Right cardiac atrium (tissue), 5 donors: ENCODE data around the gene CCDC82. TPM values are rescaled to one million over a fixed set of nuclear protein-coding genes. Genes with fewer than 3 reads are reported as not detected.
A peak's percentile ranks its signal among the peaks of the same experiment; 100 is the strongest.
"Not testable (repeated sequence)": the region's sequence is repeated elsewhere in the genome, so short reads cannot be mapped to it uniquely, and the experiment has no call there.

Experiments used
- ATAC-seq, 2 donors: fragments of 200-7000 bp; cut with Tn5 transposase; one replicate each; pipeline versions ENCODE4 v1.8.0 to v1.9.1; 2020; ENCODE audit warnings: moderate library complexity in 2 of 2, mild to moderate bottlenecking in 1 of 2
- DNase-seq, 3 donors: peaks; one replicate each; pipeline ENCODE4 v3.0.0-alpha.2; 2020
- H3K27ac ChIP-seq: one replicate; pipeline ENCODE4 v1.5.1; 2013; ENCODE audit warnings: mild to moderate bottlenecking, low read length, control low read depth, moderate library complexity
- H3K27me3 ChIP-seq: one replicate; pipeline ENCODE4 v1.6.1; 2013; ENCODE audit not compliant: control insufficient read depth, insufficient read depth
- H3K4me1 ChIP-seq: one replicate; pipeline ENCODE4 v1.6.1; 2013; ENCODE audit warnings: low read length; ENCODE audit not compliant: control insufficient read depth, insufficient read depth
- H3K4me3 ChIP-seq: one replicate; pipeline ENCODE4 v1.5.1; 2013; ENCODE audit warnings: low read length, control low read depth
- H3K9me3 ChIP-seq: one replicate; pipeline ENCODE4 v1.6.1; 2013; ENCODE audit warnings: low read length; ENCODE audit not compliant: control insufficient read depth
- WGBS: extraction: QIAGEN DNeasy Blood & Tissue Kit; methylation state at CpG from one replicate; pipeline ENCODE4 v1.1.7; 2013; 5-methylcytosine and 5-hydroxymethylcytosine counted together
- intact Hi-C, 4 donors: fragments of 100-400 bp; cut with DNase I; formaldehyde crosslinking; loops; one replicate each; pipeline versions ENCODE4 v1.11.0 to v1.14.0; 2022 to 2023
- long read RNA-seq, 4 donors: library from polyadenylated mRNA; unstranded; transcript quantifications; one replicate each; pipeline ENCODE4 v2.0.0, GENCODE V29; 2020 to 2021
- polyA plus RNA-seq: library from polyadenylated mRNA; stranded (reverse); fragments of 200-250 nt; gene quantifications from one replicate; pipeline ENCODE4 v1.2.3, GENCODE V29; 2013
- total RNA-seq, 4 donors: library from RNA; stranded (reverse); fragmentation: NEBNext Ultra II Directional; extraction: Animal tissue kit (Norgen Biotek cat#: 25700); gene quantifications; one replicate each; pipeline ENCODE4 v1.2.1, GENCODE V29; 2021
- donor health status: healthy with polysubstance abuse.
- donor health status: DM: no; HTN: yes; CAD: no.
- donor health status: DM: no; HTN: no; CAD: no.
- donor health status: DM: no; HTN: yes; CAD: no; lungs with severe emphysema.
- donor health status: DM: yes; HTN: yes; CAD: no.

The CCDC82 gene
- 10 to 100 TPM; 17.2 to 23.1 (median 18.5) TPM for total RNA-seq
- 23.1 TPM for polyA plus RNA-seq
- long read RNA-seq, donor 1, full-length matches to known transcripts = 38 of 42 reads
- long read RNA-seq, donor 1, partial matches to known transcripts = 2 of 42 reads
- long read RNA-seq, donor 1, other reads (novel, unspliced or antisense) = 2 of 42 reads
- long read RNA-seq, donor 2, transcript CCDC82-218 (10 exons, 2,754 nt) = major isoform, 5 of 9 reads
- long read RNA-seq, donor 2, partial matches to known transcripts = 0 of 9 reads
- long read RNA-seq, donor 2, other reads (novel, unspliced or antisense) = 3 of 9 reads
- long read RNA-seq, donor 3, full-length matches to known transcripts = 54 of 79 reads
- long read RNA-seq, donor 3, partial matches to known transcripts = 4 of 79 reads
- long read RNA-seq, donor 3, other reads (novel, unspliced or antisense) = 21 of 79 reads
- long read RNA-seq, donor 4, transcript CCDC82-218 (10 exons, 2,754 nt) = major isoform, 7 of 17 reads
- long read RNA-seq, donor 4, partial matches to known transcripts = 0 of 17 reads
- long read RNA-seq, donor 4, other reads (novel, unspliced or antisense) = 8 of 17 reads

- H3K27ac ChIP-seq = peak within 1 kb of the TSS; percentile 69
- H3K4me3 ChIP-seq = peak within 1 kb of the TSS; percentile 93
- no peaks in the 10 kb centered on the region for H3K27me3 ChIP-seq
- no peaks in the 10 kb centered on the region for H3K9me3 ChIP-seq
- ATAC-seq = peak; percentile 100
- WGBS = under 1% methylated on average over 53 of the region's 53 CpGs
- DNase-seq = peak; percentile 96 to 99 (median 98)
- no peaks in the 10 kb centered on the region for H3K4me1 ChIP-seq
- intact Hi-C loops = loop anchor here in 2 of 4 donors (10.0 kb wide), 1 partner anchor 555 kb away; no protein-coding TSS in a partner anchor
Observed at GRCh38 chr11:96389720-96390487, at the start of gene CCDC82, which contains the start of gene JRKL. CCDC82 (minus strand) TSS chr11:96389912; CDS start chr11:96384747, 5,165 bp downstream. JRKL (plus strand) TSS chr11:96390013; CDS start chr11:96390650, 637 bp downstream.

GRCh38 chr11:96432654-96433053 lies 42.9 kb upstream of the CCDC82 start:
- H3K4me3 ChIP-seq, intact Hi-C loops, H3K27me3 ChIP-seq, DNase-seq, ATAC-seq, H3K9me3 ChIP-seq, H3K4me1 ChIP-seq, H3K27ac ChIP-seq: not testable (repeated sequence)

GRCh38 chr11:96430668-96431067 lies 41.0 kb upstream of the CCDC82 start:
- DNase-seq = no peak
- no peaks in the 10 kb centered on the region for H3K4me1 ChIP-seq
- H3K27me3 ChIP-seq = no peaks in the 10 kb centered on the region
- H3K9me3 ChIP-seq = no peaks in the 10 kb centered on the region
- H3K4me3 ChIP-seq = no peak overlapping the region
- intact Hi-C loops = no loop called here
- 81% methylated on average over 3 of the region's 3 CpGs for WGBS
- no peak overlapping the region for H3K27ac ChIP-seq
- no peak for ATAC-seq

GRCh38 chr11:96424693-96425092 lies 35.0 kb upstream of the CCDC82 start:
- H3K9me3 ChIP-seq = no peaks in the 10 kb centered on the region
- H3K4me1 ChIP-seq = no peaks in the 10 kb centered on the region
- H3K27ac ChIP-seq = no peak overlapping the region
- no peak for ATAC-seq
- DNase-seq = no peak
- whole genome bisulfite sequencing = 17% methylated on average over 2 of the region's 2 CpGs
- intact Hi-C loops = loop anchor here in 1 of 4 donors (5.0 kb wide), 1 partner anchor 587 kb away; no protein-coding TSS in a partner anchor
- no peaks in the 10 kb centered on the region for H3K27me3 ChIP-seq
- H3K4me3 ChIP-seq = no peak overlapping the region

GRCh38 chr11:96413408-96413807 lies 23.7 kb upstream of the CCDC82 start:
- Histone ChIP-seq H3K9me3 (no peaks in the 10 kb centered on the region), H3K4me1 (no peaks in the 10 kb centered on the region), H3K27me3 (no peaks in the 10 kb centered on the region), H3K27ac (no peak overlapping the region), H3K4me3 (no peak overlapping the region)
- DNase-seq (no peak), ATAC-seq (no peak)
- intact Hi-C loops = no loop called here

GRCh38 chr11:96412761-96413381 lies 23.2 kb upstream of the CCDC82 start:
- WGBS = 83% methylated on average over 1 of the region's 1 CpG
- intact Hi-C loops = no loop called here
- ATAC-seq (no peak), DNase-seq (peak in 1 of 3 donors; percentile 30)
- H3K4me1 ChIP-seq = no peaks in the 10 kb centered on the region
- no peaks in the 10 kb centered on the region for H3K9me3 ChIP-seq
- H3K27ac ChIP-seq = no peak overlapping the region
- no peak overlapping the region for H3K4me3 ChIP-seq
- H3K27me3 ChIP-seq = no peaks in the 10 kb centered on the region

GRCh38 chr11:96411412-96411811 lies 21.7 kb upstream of the CCDC82 start:
- H3K4me1 ChIP-seq, DNase-seq, intact Hi-C loops, H3K27me3 ChIP-seq, H3K9me3 ChIP-seq, H3K4me3 ChIP-seq, H3K27ac ChIP-seq, ATAC-seq: not testable (repeated sequence)
- 88% methylated on average over 18 of the region's 18 CpGs for WGBS

- H3K4me3 ChIP-seq = no peak overlapping the region
- H3K27me3 ChIP-seq = no peaks in the 10 kb centered on the region
- H3K4me1 ChIP-seq = no peaks in the 10 kb centered on the region
- ATAC-seq (no peak), DNase-seq (no peak)
- H3K27ac ChIP-seq = no peak overlapping the region
- intact Hi-C loops = no loop called here
- WGBS = 68% methylated on average over 1 of the region's 1 CpG
- H3K9me3 ChIP-seq = no peaks in the 10 kb centered on the region
Observed at GRCh38 chr11:96400697-96401096, 11.0 kb upstream of the CCDC82 start.

GRCh38 chr11:96397863-96398262 lies 8.2 kb upstream of the CCDC82 start:
- ATAC-seq (no peak), DNase-seq (no peak)
- Histone ChIP-seq H3K4me1 (no peaks in the 10 kb centered on the region), H3K4me3 (no peak overlapping the region), H3K27me3 (no peaks in the 10 kb centered on the region), H3K27ac (no peak overlapping the region), H3K9me3 (no peaks in the 10 kb centered on the region)
- intact Hi-C loops = loop anchor here in 1 of 4 donors (10.0 kb wide), 1 partner anchor 563 kb away; no protein-coding TSS in a partner anchor
- 94% methylated on average over 3 of the region's 3 CpGs for WGBS

- ATAC-seq (no peak), DNase-seq (no peak)
- no peaks in the 10 kb centered on the region for H3K27me3 ChIP-seq
- no peaks in the 10 kb centered on the region for H3K4me1 ChIP-seq
- intact Hi-C loops = loop anchor here in 1 of 4 donors (10.0 kb wide), 1 partner anchor 562 kb away; no protein-coding TSS in a partner anchor
- no peak overlapping the region for H3K27ac ChIP-seq
- H3K4me3 ChIP-seq = no peak overlapping the region
- WGBS = 65% methylated on average over 4 of the region's 4 CpGs
- H3K9me3 ChIP-seq = no peaks in the 10 kb centered on the region
Observed at GRCh38 chr11:96396637-96397036, 6.9 kb upstream of the CCDC82 start.
